Measurements from ENCODE around the gene CSNK1A1.
"Not testable (repeated sequence)": the region's sequence is repeated elsewhere in the genome, so short reads cannot be mapped to it uniquely, and the experiment has no call there.

Gene CSNK1A1

DNA sequence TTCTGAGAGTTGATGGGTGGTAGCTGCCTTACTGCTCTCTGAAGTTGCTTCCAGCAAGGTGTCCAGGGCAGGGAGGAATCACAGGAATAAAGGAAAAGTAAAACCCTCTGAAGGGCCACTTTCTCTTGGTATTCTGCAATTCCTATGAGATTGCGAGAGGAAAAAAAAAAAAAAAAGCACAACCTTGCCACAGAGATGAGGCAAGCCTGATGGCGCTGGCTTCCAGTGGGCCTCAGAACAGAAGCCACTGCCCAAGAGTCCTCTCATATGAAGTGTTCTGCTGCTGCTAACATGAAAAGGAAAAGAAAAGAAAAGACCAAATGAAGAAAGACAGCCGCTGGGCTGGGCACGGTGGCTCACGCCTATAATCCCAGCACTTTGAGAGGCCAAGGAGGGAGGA is 91.3 kb downstream of the CSNK1A1 start:
- DNase-seq (ENCODE audit: extremely low read depth in 1 of 2, low read depth in 1 of 2), result no peak

DNA sequence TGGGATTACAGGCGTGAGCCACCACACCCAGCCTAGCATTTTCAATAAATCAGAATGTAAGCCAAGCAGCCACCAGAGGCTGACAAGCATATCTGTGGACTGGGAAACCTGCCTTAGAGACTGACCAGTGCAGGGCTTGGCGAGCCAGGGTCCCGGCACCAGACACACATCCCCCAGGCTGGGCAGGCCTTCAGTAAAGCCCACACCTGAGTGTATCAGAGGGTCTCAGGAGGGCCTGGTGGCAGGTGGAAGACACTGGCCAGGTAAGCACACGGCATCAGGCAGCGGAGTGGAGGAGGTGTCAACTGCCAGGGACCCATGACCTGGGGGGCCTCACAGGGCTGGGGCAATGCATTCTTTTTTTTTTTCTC is 93.9 kb downstream of the CSNK1A1 start:
- DNase-seq (ENCODE audit: extremely low read depth in 1 of 2, low read depth in 1 of 2), result no peak

DNA sequence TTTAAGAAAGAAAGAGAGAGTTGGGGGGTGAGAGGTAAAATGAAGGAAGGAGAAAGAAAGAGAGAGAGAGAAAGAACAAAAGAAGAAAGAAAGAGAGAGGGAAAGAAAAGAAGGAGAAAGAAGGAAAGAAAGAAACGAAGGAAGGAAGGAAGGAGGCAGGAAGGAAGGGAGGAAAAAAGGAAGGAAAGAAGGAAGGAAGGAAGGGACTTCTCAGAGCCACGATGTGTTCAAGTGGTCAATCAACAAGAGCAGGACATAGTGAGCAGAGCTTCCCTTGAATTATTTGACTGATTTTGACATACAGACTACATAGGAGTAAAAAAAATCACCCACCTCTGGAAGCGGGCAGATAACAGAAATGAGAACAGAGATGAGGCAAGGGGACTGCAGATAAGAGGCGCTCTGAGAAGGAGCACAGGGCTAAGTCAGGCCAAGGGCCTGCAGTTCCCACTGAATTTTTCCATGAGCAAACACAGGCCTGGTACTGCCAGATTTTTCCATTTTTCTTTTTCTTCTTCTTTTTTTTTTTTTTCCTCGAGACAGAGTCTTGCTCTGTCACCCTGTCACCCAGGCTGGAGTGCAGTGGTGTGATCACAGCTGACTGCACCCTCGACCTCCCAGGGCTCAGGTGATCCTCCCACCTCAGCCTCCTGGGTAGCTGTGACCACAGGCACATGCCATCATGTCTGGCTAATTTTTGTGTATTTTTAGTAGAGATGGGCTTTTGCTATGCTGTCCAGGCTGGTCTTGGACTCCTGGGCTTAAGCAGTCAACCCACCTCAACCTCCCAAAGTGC is 94.4 kb downstream of the CSNK1A1 start:
- DNase-seq (ENCODE audit: extremely low read depth in 1 of 2, low read depth in 1 of 2), result no peak

DNA sequence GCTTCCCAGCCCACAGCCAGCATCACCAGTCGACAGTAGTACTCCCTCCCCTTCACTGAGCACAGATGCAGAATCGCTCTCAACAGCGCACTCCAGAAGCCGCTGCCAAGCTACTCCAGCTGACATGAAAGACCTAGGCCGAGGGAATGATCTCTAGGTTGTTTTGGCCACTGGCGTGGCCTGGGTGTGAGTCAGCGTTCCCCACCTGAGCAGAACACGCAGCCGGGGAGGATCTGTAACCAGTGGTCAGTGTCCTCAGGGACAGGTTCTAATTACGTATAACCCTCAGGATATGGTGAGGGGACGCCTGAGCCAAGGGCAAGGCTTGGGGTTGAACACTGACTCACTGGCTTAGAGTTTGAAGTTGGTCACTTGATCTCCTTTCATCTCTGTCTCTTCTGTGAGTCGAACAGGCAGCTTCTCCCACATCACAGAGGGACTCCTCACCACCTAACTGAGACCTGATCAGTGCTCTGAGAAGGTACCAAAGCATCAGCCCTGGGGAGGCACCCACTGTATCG is 95.3 kb downstream of the CSNK1A1 start:
- DNase-seq (ENCODE audit: extremely low read depth in 1 of 2, low read depth in 1 of 2), result no peak

DNA sequence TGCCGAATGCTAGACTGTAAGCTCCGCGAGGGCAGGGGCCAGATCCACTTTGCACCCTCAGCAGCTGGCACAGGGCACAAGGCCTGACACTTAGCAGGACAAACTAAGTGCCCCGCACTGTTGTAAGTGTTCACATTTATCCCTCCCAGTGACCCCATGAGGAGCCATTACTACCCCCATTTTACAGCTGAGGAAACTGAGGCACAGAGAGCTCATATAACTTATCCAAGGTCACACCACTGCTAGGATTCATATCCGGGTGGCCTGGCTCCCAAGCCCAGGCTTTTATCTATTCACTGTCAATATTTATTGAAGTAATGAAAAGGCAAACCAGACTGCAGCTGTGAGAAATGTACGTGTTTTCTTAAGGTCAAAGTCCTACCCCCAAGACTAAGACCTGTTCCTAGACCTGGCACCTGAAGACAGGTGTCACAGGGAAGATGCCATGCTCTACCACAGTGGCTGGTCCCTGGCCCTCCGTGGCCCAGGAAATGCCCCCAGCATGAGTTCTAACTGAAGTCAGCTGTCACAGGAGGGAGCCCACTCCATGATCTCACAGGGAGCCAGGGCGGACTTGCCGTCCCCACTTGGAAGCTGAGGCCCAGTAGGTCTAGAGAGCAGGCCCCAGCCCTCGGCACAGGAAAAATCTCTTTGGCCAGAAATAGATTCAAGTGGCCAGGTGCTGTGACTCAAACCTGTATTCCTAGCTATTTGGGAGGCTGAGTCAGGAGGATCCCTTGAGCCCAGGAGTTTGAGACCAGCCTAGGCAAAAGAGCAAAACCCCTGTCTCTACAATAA is 97.4 kb downstream of the CSNK1A1 start:
- DNase-seq (ENCODE audit: extremely low read depth in 1 of 2, low read depth in 1 of 2), result no peak

DNA sequence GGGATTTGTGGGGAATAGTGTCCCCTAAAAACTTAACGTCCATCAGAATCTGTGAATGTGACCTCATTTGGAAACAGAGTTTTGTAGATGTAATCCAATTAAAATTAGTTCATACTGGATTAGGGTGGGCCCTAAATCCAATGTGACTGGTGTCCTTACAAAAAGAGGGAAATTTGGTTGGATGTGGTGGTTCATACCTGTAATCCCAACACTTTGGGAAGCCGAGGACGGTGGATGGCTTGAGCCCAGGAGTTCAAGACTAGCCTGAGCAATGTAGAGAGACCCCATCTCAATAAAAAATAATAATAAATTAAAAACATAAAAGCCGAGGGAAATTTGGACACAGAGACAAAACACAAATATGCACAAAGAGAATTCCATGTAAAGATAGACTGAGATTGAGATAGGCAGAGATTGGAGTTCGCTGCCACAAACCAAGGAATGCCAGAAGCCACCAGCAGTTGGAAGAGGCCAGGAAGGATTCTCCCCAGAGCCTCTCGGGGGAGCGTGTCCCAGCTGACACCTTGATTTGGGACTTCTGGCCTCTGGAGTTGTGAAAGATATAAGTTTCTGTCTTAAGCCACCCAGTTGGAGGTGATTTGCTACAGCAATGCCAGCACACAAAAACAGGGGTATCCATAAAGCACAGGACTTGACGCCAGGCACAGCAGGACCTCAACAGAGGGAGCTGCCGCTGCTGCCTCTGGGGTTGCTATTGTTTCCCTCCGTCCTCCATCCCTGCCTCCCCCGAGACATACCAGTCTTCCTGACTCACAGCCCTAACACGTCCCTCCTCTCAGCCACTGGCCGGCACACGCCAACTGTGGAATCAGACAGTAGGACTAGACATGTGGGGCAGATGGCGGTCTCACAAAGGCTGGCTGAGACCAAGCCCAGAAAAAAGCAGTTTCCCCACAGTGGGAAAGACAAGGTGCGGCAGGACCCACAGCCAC is 98.3 kb downstream of the CSNK1A1 start:
- DNase-seq (ENCODE audit: extremely low read depth in 1 of 2, low read depth in 1 of 2), result no peak

DNA sequence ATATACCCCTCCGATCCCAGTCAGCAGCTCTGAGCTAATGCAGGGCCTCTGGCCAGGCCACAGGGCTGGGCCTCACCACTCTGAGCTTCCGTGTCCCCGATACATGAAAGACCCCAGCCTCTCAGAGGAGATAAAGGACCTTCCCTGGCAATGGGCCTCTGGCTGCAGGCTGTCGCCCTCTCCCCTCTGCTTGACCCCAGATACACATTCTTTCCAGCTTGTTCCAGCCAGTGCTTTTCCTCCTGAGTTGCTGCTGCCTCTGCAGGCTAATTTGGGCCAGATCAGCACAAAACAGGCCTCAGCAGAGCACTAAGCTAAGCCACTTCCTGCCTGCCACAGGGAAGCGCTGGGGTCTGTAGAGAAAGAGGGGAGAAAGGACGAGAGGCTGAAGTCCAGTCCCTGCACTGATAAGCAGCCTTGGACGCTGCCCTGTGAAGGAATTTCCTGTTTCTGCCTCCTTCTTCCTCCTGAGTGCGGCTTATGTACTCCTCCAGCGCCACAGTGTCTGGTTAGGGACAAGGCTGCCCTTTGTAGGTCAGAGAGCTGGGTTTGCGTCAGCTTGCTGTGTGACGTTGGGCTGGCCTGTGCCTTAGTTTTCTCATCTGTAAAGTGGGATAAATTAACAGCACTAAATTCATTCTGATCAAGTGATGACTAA is 99.1 kb downstream of the CSNK1A1 start:
- DNase-seq (ENCODE audit: extremely low read depth in 1 of 2, low read depth in 1 of 2), result no peak

DNA sequence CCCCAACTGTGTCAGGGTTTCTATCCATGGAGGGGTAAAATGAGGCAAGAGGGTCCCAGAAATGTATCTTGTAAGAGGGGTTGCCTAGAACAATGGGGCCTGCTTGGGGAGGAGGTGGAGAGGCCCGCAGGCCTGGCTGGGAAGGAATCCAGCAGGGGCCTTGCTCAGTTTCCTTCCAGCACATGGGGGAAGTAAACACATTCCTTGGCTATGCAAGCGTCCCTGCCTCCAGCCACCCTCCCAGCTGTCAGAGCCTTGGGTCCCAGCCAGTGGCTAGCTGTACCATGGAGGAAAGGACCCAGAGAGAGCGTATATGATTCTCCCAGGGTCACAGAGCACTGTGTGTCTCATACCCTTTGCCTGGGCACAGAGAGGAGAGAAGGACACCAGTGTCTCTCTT is 101.0 kb downstream of the CSNK1A1 start:
- no peak for DNase-seq (ENCODE audit: extremely low read depth in 1 of 2, low read depth in 1 of 2)

DNA sequence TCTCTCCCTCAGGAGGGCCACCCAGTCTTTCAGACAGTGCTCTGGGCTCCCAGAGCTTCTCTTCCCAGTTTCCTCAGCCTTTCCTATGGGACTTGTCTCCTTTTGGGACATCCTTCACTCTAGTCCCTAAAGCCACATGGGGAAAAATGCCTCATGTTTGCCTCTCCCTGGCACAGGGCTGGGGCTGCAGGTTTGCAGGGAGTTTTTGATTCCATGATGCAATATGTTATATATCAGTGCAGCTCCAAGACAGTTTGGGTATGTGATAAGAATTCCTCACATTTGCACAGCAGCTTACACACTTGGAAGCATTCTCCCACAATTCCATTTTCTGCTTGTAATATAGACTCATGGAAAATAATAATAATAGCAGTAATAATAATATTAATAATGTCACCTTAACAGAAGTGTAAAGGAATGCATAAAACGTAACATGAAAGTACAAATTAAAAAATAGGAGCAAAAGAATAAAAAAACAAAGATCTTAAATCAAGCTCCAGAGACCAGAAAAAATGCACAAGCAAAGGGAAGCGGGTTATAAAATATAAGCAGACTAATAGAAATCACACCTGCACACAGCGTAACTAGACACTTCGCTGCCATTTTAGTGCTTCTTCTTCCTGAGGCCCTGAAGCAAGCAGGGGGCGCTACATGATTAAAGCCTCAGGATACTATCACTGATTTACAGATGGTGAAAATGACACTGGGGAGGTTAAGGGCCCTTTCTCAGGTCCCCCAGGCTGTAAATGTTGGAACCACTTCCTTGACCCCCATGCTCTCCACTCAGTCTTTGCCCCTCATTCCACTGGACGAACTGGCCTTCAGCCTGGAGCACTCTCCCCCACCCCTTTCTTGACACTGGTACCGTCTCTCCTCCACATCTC is 102.2 kb downstream of the CSNK1A1 start:
- no peak for DNase-seq (ENCODE audit: extremely low read depth in 1 of 2, low read depth in 1 of 2)

DNA sequence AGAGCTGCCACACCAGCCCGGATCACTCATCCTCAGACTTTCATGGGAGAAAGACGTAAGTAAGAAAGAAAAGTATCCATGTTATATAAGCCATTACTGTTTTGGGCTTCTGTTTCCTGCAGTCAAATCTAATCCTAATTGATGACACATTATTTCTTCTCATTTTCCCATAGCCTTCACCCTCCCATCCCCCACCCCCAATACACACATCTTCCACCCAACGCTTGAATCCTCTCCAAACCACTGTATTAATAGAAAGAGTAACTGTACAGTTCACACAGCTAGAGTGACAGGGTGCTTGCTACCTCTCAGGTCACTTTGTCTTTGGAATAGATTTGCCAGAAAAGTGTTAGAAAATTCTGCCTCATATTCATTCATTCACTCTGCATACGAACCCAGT is 102.8 kb downstream of the CSNK1A1 start:
- no peak for DNase-seq (ENCODE audit: extremely low read depth in 1 of 2, low read depth in 1 of 2)

DNA sequence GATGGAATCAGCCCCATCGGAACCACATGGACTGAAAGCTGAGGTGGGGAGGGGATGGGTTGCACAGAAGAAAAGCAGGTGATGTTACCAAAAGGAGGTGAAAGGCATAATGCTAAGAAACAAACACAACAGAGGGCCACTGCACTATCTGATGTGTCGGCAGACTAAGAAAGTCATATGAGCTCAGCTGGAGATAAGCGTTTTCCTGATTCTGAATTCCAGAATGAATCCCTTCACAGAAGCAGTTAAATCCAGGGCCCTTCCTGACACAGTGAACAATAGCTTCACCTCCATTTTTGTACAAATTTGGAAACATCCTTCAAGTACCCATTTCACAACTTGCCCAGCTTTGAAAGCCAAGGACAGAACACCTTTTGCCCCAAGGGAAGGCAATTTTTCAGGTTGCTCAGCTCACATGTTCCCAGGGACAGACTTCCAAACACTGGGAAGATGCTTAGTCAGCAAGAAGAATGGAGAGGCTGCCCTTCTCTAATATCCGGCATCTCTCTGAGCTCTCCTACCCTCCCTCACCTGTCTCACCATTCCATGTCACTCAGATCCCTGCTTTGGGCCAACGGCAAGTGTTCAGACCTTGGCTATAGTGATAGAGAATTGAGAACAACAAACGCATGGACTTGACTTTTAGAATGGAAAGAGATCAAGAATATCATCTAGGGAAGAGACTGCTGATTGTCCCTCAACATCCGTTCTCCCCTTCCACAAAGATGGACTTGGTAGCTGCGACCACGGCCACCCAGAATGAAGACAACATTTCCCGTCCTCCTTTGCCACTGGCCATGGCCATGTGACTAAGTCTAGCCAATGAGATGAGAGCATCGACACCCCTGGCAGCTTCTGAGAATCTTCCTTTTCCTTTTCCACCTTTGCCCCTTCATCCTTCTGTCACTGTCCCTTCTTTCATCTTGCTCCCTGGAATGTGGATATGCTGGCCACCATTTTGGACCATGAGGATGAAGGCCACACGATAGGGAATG is 103.6 kb downstream of the CSNK1A1 start:
- no peak for DNase-seq (ENCODE audit: extremely low read depth in 1 of 2, low read depth in 1 of 2)

DNA sequence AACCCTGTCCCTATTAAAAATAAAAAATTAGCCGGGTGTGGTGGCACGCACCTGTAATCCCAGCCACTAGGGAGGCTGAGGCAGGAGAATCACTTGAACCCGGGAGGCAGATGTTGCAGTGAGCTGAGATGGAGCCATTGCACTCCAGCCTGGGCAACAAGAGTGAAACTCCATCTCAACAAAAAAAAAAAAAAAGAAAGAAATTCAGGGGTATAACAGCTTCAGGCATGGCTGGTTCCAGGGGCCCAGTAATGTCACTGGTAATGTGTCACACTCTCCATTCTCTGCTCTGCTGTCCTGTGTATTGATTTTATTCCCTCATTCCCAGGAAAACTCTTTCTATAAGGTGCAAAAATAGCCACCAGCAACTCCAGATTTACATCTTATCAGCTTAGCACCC is 104.4 kb downstream of the CSNK1A1 start:
- not testable (repeated sequence) for DNase-seq (ENCODE audit: extremely low read depth in 1 of 2, low read depth in 1 of 2)

DNA sequence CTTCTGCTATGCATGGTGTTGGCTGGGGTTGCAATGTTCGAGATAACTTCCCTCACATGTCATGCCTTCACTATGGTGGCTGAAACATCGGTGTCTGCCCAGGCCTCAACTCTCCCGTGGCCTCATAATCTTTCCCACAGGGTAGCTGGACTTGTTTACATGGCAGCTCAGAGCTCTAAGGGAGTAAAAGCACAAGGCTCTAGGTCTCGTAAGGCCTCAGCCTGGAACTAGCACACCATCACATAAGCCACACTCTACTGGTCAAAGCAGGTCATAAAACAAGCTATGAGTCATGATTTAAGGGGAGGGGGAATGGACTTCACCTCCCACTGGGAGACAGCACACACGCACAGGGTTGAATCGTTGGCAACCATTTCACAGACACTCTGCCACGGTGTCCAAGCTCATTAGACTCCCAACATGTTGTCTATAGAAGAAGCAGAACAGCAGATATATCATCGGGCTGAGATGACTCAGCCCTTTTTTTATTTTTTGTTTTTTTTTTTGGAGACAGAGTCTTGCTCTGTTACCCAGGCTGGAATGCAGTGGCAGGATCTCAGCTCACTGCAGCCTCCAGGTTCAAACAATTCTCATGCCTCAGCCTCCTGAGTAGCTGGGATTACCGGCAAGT is 105.4 kb downstream of the CSNK1A1 start:
- DNase-seq (ENCODE audit: extremely low read depth in 1 of 2, low read depth in 1 of 2), result no peak

DNA sequence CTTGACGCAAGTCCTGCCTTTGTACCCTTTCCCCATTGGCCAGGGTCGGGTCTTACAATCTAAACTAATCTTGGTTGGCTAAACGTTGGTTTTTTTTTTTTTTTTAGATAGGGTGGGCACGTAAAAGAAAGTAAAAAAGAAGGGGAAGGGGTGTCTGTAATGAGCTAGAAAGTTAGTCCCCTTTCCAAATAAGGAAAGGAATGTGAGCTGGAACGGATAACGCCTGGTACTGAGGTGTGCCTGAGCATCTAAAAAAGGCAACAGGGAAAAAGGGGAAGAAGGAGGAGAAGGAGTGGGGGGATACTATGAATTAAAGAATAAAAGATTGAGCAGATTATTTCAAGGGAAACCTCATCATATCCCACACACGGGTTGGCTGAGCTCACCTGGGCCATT is 105.9 kb downstream of the CSNK1A1 start:
- DNase-seq (ENCODE audit: extremely low read depth in 1 of 2, low read depth in 1 of 2), result no peak

DNA sequence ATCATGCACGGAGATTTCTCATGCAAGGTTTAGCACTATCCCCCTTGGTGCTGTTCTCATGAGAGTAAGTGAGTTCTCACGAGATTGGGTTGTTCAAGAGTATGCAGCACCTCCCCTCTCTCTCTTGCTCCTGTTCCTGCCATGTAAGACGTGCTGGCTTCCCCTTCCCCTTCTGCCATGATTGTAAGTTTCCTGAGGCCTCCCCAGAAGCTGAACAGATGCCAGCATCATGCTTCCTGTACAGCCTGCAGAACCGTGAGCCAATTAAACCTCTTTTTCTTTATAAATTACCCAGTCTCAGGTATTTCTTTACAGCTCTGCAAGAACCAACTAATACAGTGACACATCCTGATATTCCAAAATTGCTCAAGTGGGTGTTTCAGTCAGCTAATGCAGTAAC is 106.8 kb downstream of the CSNK1A1 start:
- DNase-seq (ENCODE audit: extremely low read depth in 1 of 2, low read depth in 1 of 2), result not testable (repeated sequence)

DNA sequence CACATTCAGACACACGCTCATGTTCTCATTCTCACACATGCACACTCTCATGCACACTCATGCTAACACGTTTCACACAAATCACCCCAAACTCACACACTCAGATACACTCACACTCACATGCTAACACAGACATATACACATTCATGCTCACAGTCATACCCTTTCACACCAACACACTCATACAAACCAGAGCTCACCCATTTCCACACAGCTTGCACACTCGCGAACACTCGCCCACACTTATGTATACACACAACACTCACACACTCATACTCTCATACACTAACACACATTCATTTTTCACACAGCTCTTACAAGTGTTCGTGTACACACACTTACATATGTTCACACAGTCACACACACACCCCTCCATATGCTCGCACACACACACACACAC is 108.0 kb downstream of the CSNK1A1 start:
- no peak for DNase-seq (ENCODE audit: extremely low read depth in 1 of 2, low read depth in 1 of 2)

DNA sequence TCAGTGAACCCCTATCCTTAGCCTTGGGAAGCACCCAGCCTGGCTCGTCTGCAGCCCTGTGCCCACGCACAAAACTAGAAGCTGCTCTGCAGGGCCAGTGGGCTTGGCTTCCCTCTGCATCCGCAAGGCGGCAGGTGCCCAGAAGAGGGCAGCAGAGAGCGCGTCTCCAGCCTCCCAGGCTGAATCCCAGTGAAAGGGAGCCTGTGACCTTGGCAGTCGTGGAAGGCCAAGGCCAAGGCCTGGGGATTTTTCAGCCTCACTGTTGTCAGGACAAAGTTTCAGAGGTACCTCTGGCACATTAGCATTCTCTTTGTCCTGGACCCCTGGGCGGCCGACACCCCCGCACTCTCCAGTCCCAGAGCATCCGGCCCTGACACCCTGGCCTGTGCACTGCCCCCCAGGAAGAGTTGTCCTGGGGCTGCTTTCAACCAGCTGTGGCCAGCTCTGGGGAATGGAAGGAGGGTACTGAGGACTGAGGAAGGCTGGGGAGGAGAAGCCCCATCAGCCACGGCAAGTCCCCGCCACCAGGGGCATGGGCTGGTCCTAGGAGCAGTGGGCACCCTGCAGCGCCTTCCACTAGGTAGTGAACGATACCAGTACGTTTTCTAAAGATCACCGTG is 108.6 kb downstream of the CSNK1A1 start:
- peak; percentile 31 to 54 for DNase-seq (ENCODE audit: extremely low read depth in 1 of 2, low read depth in 1 of 2)

All from activated CD8-positive, alpha-beta memory T cell treated with anti-CD3 and anti-CD28 coated beads for 1 hour (primary cell).